Measurements from ENCODE around the gene TNRC6B.
"Not testable (repeated sequence)": the region's sequence is repeated elsewhere in the genome, so short reads cannot be mapped to it uniquely, and the experiment has no call there.

Gene TNRC6B

GRCh38 chr22:40187389-40187788, 9.7 kb downstream of the TNRC6B start:
- Histone ChIP-seq H3K9ac (ENCODE audit: low read depth, low read length) (no peak overlapping the region), H3K36me3 (ENCODE audit: insufficient read depth, low read depth, low read length) (no peaks in the 10 kb centered on the region), H3K4me1 (ENCODE audit: insufficient read depth, low read length) (peaks cover 40% of the 10 kb centered on the region), H3K27me3 (ENCODE audit: insufficient read depth, low read length) (no peaks in the 10 kb centered on the region), H3K27ac (ENCODE audit: low read length) (no peak overlapping the region), H3K4me3 (ENCODE audit: low read length) (no peak overlapping the region), H3K9me3 (ENCODE audit: insufficient read depth, low read depth, low read length) (no peaks in the 10 kb centered on the region)

- no peaks in the 10 kb centered on the region for H3K9me3 ChIP-seq (ENCODE audit: insufficient read depth, low read depth, low read length)
- H3K36me3 ChIP-seq (ENCODE audit: insufficient read depth, low read depth, low read length), result no peaks in the 10 kb centered on the region
- no peak overlapping the region for H3K27ac ChIP-seq (ENCODE audit: low read length)
- H3K4me1 ChIP-seq (ENCODE audit: insufficient read depth, low read length), result peaks cover 52% of the 10 kb centered on the region
- no peaks in the 10 kb centered on the region for H3K27me3 ChIP-seq (ENCODE audit: insufficient read depth, low read length)
- H3K9ac ChIP-seq (ENCODE audit: low read depth, low read length), result no peak overlapping the region
- no peak overlapping the region for H3K4me3 ChIP-seq (ENCODE audit: low read length)
Observed at GRCh38 chr22:40189997-40190396, 12.3 kb downstream of the TNRC6B start.

GRCh38 chr22:40190501-40190900, 12.8 kb downstream of the TNRC6B start:
- Histone ChIP-seq H3K27ac (ENCODE audit: low read length) (no peak overlapping the region), H3K4me1 (ENCODE audit: insufficient read depth, low read length) (peaks cover 57% of the 10 kb centered on the region)

GRCh38 chr22:40193429-40194421, 16.0 kb downstream of the TNRC6B start:
- H3K36me3 ChIP-seq (ENCODE audit: insufficient read depth, low read depth, low read length), result no peaks in the 10 kb centered on the region

More at GRCh38 chr22:40190501-40190900, 12.8 kb downstream of the TNRC6B start:
- Histone ChIP-seq H3K4me3 (ENCODE audit: low read length) (no peak overlapping the region), H3K27me3 (ENCODE audit: insufficient read depth, low read length) (no peaks in the 10 kb centered on the region), H3K9ac (ENCODE audit: low read depth, low read length) (no peak overlapping the region), H3K9me3 (ENCODE audit: insufficient read depth, low read depth, low read length) (no peaks in the 10 kb centered on the region), H3K36me3 (ENCODE audit: insufficient read depth, low read depth, low read length) (no peaks in the 10 kb centered on the region)

GRCh38 chr22:40194656-40195055, 16.9 kb downstream of the TNRC6B start:
- H3K9ac ChIP-seq (ENCODE audit: low read depth, low read length), result peak overlapping the region; percentile 84
- H3K9me3 ChIP-seq (ENCODE audit: insufficient read depth, low read depth, low read length), result no peaks in the 10 kb centered on the region
- peaks cover 79% of the 10 kb centered on the region for H3K4me1 ChIP-seq (ENCODE audit: insufficient read depth, low read length)
- peak overlapping the region; percentile 68 for H3K4me3 ChIP-seq (ENCODE audit: low read length)
- no peaks in the 10 kb centered on the region; the same call in 1 of the 2 replicates for H3K36me3 ChIP-seq (ENCODE audit: insufficient read depth, low read depth, low read length)
- peak overlapping the region; percentile 92 for H3K27ac ChIP-seq (ENCODE audit: low read length)
- H3K27me3 ChIP-seq (ENCODE audit: insufficient read depth, low read length), result no peaks in the 10 kb centered on the region

More at GRCh38 chr22:40193429-40194421, 16.0 kb downstream of the TNRC6B start:
- Histone ChIP-seq H3K9ac (ENCODE audit: low read depth, low read length) (peak overlapping the region; percentile 84), H3K4me3 (ENCODE audit: low read length) (peak overlapping the region; percentile 68), H3K27ac (ENCODE audit: low read length) (peak overlapping the region; percentile 92), H3K9me3 (ENCODE audit: insufficient read depth, low read depth, low read length) (no peaks in the 10 kb centered on the region), H3K4me1 (ENCODE audit: insufficient read depth, low read length) (peaks cover 73% of the 10 kb centered on the region), H3K27me3 (ENCODE audit: insufficient read depth, low read length) (no peaks in the 10 kb centered on the region)

GRCh38 chr22:40196628-40197360, 19.1 kb downstream of the TNRC6B start:
- H3K27me3 ChIP-seq (ENCODE audit: insufficient read depth, low read length), result no peaks in the 10 kb centered on the region
- no peak overlapping the region for H3K9ac ChIP-seq (ENCODE audit: low read depth, low read length)
- no peak overlapping the region for H3K4me3 ChIP-seq (ENCODE audit: low read length)
- H3K9me3 ChIP-seq (ENCODE audit: insufficient read depth, low read depth, low read length), result no peaks in the 10 kb centered on the region
- no peak overlapping the region for H3K27ac ChIP-seq (ENCODE audit: low read length)
- H3K36me3 ChIP-seq (ENCODE audit: insufficient read depth, low read depth, low read length), result no peaks in the 10 kb centered on the region; the same call in 1 of the 2 replicates
- peaks cover 73% of the 10 kb centered on the region for H3K4me1 ChIP-seq (ENCODE audit: insufficient read depth, low read length)

DNA sequence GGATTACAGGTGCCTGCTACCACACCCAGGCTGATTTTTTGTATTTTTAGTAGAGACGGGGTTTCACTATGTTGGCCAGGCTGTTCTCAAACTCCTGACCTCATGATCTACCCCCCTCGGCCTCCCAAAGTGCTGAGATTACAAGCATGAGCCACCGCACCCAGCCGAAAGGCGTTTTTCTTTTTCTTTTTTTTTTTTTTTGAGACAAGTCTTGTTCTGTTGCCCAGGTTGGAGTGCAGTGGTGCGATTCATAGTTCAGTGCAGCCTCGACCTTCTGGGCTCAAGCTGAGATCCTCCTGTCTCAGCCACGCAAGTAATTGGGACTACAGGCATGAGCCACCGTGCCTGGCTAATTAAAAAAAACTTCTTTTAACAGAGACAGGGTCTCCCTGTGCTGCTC, 19.7 kb downstream of the TNRC6B start:
- H3K4me3 ChIP-seq (ENCODE audit: low read length); H3K9ac ChIP-seq (ENCODE audit: low read depth, low read length); H3K27me3 ChIP-seq (ENCODE audit: insufficient read depth, low read length); H3K36me3 ChIP-seq (ENCODE audit: insufficient read depth, low read depth, low read length); H3K9me3 ChIP-seq (ENCODE audit: insufficient read depth, low read depth, low read length): not testable (repeated sequence)
- Histone ChIP-seq H3K27ac (ENCODE audit: low read length) (peak overlapping the region; percentile 28), H3K4me1 (ENCODE audit: insufficient read depth, low read length) (peaks cover 72% of the 10 kb centered on the region)

DNA sequence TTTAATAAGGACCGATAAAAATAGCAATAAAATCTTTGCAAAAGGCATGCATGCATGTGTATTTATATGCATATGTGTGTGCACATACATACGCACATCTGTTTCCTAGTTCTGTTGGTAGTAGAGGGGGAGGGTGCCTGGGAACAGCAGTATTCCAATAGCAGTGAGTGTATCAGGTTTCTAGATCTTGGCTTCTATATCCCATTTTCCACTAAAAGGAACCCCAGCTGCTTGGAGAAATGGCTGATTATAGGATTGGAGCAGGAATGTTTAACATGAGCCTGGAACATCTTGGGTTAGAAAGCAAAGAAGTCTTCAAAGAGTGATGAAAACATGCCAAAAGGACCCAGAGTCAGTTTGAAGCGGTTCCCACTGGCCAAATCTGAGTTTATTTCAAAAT, 21.0 kb downstream of the TNRC6B start:
- Histone ChIP-seq H3K4me3 (ENCODE audit: low read length) (no peak overlapping the region), H3K9ac (ENCODE audit: low read depth, low read length) (no peak overlapping the region), H3K9me3 (ENCODE audit: insufficient read depth, low read depth, low read length) (no peaks in the 10 kb centered on the region), H3K4me1 (ENCODE audit: insufficient read depth, low read length) (peaks cover 72% of the 10 kb centered on the region), H3K27ac (ENCODE audit: low read length) (no peak overlapping the region), H3K27me3 (ENCODE audit: insufficient read depth, low read length) (no peaks in the 10 kb centered on the region), H3K36me3 (ENCODE audit: insufficient read depth, low read depth, low read length) (peaks cover 10% of the 10 kb centered on the region; the same call in 1 of the 2 replicates)

- Histone ChIP-seq H3K4me1 (ENCODE audit: insufficient read depth, low read length) (peaks cover 75% of the 10 kb centered on the region), H3K9ac (ENCODE audit: low read depth, low read length) (no peak overlapping the region), H3K27me3 (ENCODE audit: insufficient read depth, low read length) (no peaks in the 10 kb centered on the region), H3K36me3 (ENCODE audit: insufficient read depth, low read depth, low read length) (peaks cover 10% of the 10 kb centered on the region; the same call in 1 of the 2 replicates), H3K9me3 (ENCODE audit: insufficient read depth, low read depth, low read length) (no peaks in the 10 kb centered on the region), H3K4me3 (ENCODE audit: low read length) (no peak overlapping the region), H3K27ac (ENCODE audit: low read length) (no peak overlapping the region)
Observed at GRCh38 chr22:40199223-40199622, 21.5 kb downstream of the TNRC6B start.

GRCh38 chr22:40199852-40200251, 22.1 kb downstream of the TNRC6B start:
- H3K9me3 ChIP-seq (ENCODE audit: insufficient read depth, low read depth, low read length), result no peaks in the 10 kb centered on the region
- H3K27me3 ChIP-seq (ENCODE audit: insufficient read depth, low read length), result no peaks in the 10 kb centered on the region
- no peak overlapping the region for H3K27ac ChIP-seq (ENCODE audit: low read length)
- H3K9ac ChIP-seq (ENCODE audit: low read depth, low read length), result no peak overlapping the region
- H3K4me3 ChIP-seq (ENCODE audit: low read length), result no peak overlapping the region
- peaks cover 10% of the 10 kb centered on the region; the same call in 1 of the 2 replicates for H3K36me3 ChIP-seq (ENCODE audit: insufficient read depth, low read depth, low read length)
- H3K4me1 ChIP-seq (ENCODE audit: insufficient read depth, low read length), result peaks cover 72% of the 10 kb centered on the region

DNA sequence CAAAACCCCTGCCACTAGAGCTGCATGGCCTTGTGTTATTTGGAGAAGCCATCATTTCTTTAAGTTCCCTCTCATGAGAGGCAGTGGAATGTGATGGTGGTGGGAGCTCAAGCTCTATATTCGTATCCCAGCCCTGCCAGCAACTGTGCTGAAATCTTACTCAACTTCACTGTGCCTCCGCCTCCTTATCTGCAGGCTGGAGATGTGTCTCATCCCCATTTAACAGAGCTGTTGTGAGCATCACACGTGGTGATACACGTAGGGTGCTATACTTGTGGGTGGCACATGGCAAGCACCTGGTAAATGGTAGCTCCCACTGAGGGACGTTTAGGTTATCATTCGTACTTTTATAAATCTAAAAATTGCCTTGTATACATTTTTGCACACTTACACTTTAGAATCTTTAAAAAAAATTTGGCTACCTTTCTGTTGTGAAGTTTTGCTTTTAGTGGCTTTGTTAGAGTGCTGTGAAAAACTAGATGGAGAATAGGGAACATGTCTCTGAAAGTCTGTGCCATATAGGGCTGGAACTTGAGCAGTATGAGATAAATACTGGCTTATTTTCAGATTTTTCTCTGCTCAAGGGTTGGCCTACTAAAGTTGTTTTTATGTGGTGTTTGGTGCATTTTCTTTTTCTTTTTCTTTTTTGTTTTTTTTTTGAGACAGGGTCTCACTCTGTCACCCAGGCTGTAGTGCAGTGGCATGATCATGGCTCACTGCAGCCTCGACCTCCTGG, 23.2 kb downstream of the TNRC6B start:
- Histone ChIP-seq H3K27me3 (ENCODE audit: insufficient read depth, low read length) (no peaks in the 10 kb centered on the region), H3K9me3 (ENCODE audit: insufficient read depth, low read depth, low read length) (no peaks in the 10 kb centered on the region), H3K36me3 (ENCODE audit: insufficient read depth, low read depth, low read length) (peaks cover 10% of the 10 kb centered on the region; the same call in 1 of the 2 replicates), H3K4me1 (ENCODE audit: insufficient read depth, low read length) (peaks cover 66% of the 10 kb centered on the region), H3K27ac (ENCODE audit: low read length) (no peak overlapping the region), H3K9ac (ENCODE audit: low read depth, low read length) (no peak overlapping the region), H3K4me3 (ENCODE audit: low read length) (no peak overlapping the region)
